Measurements from ENCODE around the gene KIF25.
"Not testable (repeated sequence)": the region's sequence is repeated elsewhere in the genome, so short reads cannot be mapped to it uniquely, and the experiment has no call there.

Gene KIF25

DNA sequence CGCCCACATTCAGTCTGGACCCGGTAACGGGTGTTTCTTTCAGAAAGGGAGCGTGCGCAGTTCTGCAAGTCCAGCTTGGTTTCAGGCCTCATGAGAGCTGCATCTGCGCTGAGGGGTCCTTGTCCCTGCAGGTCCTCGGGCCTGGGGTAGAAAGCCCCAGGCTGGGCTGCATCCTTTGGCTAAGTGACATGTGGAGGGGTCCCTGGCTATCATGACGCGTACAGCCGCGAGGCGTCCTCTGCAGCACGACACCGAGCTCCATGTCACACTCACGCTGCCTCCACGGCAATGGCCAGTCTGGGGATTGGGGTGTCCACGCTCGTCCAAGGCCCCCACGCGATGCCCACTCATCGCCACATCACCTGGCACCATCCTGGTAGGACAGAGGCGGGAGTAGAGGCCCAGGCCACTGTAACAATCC lies 1.7 kb upstream of the KIF25 start:
- no peak for DNase-seq (ENCODE audit: low read depth in 3 of 3)

- no peak for DNase-seq (ENCODE audit: low read depth in 3 of 3)
Measured at GRCh38 chr6:167996424-167997199, 859 bp upstream of the KIF25 start.

DNA sequence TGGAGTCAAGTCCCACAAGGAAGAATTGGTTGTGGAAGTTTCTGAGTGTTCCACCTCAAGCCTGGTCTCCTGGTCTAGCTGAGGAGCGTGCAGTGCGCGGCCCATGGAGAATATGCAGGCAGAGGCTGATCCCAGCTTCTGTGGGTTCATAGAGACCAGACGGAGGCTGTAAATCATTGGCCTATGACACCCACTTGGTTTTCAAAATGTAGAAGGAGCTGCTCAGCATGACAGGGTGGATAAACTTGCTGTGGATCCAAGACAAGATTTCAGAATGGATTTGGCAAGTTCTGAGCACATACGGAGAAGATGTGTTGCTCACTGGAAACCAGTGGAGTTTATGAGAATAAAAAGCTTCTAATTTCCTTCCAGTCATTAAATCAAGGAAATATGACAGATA lies 744 bp downstream of the KIF25 start:
- no peak for DNase-seq (ENCODE audit: low read depth in 3 of 3)

GRCh38 chr6:168000198-168001028 lies 2.9 kb downstream of the KIF25 start:
- no peak for DNase-seq (ENCODE audit: low read depth in 3 of 3)

DNA sequence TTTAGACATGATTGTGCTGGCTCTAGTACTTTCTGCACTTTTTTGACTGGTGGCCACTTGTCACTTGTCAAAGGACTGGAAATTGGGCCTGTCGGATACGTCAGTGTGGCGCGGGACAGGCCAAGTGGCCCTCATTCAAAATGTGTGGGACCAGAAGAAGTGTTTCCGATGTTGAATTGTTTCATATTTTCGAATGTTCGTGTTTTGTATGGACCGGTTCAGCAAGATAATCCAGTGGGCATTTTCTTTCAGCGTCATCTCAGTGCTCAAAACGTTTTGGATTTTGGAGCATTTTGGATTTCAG lies 3.5 kb downstream of the KIF25 start:
- no peak for DNase-seq (ENCODE audit: low read depth in 3 of 3)

- DNase-seq (ENCODE audit: low read depth in 3 of 3) = not testable (repeated sequence)
Measured at GRCh38 chr6:168001514-168001913, 4.0 kb downstream of the KIF25 start.

DNA sequence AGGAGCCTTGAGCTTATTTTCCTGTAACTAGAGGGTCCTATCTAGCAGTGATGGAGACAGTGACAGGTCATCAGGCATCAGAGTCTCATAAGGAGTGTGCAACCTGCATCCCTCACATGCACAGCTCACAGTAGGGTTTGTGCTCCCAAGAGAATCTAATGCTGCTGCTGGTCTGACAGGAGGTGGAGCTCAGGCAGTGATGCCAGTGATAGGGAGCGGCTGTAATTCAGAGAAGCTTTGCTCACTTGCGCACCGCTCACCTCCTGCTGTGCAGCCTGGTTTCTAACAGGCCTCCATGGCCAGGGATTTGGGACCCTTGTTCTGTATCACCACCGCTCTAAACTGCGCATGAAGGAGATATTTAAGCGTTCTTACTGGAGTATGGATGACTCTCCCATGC lies 5.3 kb downstream of the KIF25 start:
- DNase-seq (ENCODE audit: low read depth in 3 of 3) = no peak

DNA sequence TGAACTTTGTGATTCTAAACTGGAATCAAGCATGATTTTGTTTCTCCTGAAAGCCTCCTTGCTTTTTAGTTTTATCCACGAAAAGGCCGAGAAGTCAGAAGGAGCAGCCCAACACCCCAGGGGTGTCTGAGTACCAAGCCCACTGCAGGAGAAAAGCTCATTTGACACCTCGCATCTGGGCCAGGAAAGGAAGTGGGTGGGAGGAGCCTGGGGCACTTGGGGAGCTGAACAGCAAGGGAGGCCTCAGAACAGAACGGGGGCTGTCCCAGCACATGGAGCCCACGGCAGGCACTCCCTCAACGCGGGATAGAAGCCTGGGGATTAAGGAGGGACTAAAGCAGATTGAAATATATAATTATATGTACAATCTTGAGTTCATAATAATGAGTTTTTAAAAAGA lies 6.6 kb downstream of the KIF25 start:
- no peak for DNase-seq (ENCODE audit: low read depth in 3 of 3)

GRCh38 chr6:168004945-168005344 lies 7.5 kb downstream of the KIF25 start:
- no peak for DNase-seq (ENCODE audit: low read depth in 3 of 3)

DNA sequence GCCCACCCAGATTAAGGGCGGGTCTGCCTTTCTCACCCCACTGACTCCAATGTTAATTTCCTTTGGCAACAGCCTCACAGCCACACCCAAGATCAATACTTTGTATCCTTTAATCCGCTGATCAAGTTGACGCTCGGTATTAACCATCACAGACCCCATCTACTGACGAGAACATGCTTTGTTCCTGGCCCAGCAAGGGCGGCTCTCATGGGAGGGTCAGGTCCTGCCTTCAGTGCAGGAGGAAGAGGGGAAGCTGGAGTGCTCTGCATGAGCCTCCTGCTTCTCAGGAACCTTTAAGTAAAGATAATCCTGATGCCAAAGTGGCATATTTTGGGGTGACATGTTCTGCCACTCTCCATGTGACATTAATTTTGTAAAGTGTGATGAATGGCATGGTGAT lies 8.3 kb downstream of the KIF25 start:
- DNase-seq (ENCODE audit: low read depth in 3 of 3) = no peak

DNA sequence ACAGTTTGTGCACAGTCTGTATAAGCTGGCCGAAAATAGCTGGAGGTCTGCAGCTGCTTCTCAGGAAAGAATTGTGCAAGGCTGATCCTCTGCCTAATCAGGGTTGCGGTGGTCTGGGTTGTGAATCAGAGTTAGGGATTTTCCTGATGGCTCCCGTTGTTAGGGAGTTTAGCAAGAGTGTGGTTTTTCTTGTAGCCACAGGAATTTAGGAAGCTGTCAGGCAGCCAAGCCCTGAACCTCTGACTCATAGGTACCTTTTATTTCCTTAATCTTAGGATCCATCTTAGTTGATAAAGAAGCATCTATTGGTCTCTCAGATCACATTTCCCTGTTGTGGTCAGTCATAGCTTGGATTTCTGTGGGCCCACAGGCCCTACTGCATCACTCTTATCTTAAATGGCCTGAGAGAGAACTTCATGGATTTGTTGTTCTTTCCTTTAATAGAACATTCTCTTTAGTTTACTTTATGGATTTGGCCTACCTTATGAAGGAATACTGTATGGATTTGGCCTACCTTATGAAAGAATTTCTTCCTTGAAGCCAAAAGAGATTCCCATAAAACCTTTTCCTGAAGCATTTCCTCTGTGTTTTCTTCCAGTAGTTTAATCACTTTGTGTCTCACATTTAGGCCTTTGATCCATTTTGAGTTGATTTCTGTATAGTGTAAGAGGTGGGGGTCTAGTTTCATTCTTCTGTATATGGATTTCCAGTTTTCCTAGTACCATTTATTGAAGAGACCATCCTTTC lies 10.3 kb downstream of the KIF25 start:
- no peak for DNase-seq (ENCODE audit: low read depth in 3 of 3)

DNA sequence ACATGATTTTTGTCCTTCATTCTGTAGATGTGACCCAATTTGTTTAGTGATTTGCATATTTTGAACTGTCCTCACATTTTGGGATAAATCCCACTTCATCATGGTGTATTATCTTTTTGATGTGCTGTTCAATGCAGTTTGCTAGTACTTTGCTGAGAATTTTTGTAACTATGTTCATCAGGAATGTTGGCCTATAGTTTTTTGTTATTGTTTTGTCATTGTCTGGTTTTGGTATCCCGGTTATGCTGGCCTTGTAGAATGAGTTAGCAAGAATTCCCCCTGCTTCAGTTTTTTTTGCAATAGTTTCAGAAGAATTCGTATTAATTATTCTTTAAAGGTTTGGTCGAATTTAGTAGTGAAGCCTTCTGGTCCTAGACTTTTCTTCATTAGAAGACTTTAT lies 11.9 kb downstream of the KIF25 start:
- no peak for DNase-seq (ENCODE audit: low read depth in 3 of 3)

DNA sequence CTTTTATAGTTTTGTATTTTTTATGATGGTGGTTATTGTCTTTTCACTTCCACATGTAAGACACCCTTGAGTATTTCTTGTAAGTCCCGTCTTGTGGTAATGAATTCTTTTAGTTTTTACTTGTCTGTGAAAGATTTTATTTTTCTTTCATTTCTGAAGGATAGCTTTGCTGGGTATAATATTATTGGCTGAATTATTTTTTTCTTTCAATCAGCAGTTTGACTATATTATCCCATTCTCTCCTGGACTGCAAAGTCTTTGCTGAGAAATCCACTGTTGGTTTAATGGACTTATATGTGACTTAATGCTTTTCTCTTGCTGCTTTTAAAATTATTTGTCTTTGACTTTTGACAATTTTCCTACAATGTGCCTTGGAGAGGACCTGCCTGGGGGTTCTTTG lies 13.8 kb downstream of the KIF25 start:
- no peak for DNase-seq (ENCODE audit: low read depth in 3 of 3)

GRCh38 chr6:168012431-168013249 lies 15.2 kb downstream of the KIF25 start:
- DNase-seq (ENCODE audit: low read depth in 3 of 3) = no peak

DNA sequence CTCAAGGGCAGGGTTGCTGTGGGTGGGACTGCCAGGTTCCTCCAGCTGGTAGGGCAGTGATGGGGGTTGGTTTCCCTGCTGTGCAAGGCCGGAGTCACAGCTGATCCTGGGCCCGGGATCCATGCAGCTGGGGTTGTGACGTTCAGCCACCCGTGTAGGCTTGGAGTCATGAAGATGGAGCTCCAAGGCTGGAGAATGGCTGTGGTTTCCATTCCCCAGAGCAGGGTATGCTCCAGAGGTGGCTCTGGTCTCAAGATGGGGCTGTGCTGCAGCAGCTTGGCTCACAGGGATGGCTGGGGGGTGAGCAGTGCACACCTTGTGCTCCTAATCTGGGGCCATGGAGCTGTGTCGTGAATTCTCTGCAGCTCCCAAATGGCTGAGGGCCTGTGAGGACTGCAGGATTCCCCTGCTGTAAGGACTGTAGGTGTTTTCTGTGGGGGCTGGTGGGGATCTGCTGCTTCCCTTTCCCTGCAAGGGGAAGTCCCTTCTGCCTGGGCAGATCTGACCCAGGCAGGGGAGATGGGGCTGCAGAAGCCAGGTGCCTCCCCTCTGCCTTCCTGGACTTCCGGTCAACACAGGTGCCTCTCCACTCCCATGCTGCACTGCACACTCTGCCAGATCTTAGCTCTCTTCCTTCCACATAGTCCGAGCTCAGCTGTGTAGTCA lies 15.9 kb downstream of the KIF25 start:
- no peak for DNase-seq (ENCODE audit: low read depth in 3 of 3)

GRCh38 chr6:168014428-168014827 lies 17.0 kb downstream of the KIF25 start:
- no peak for DNase-seq (ENCODE audit: low read depth in 3 of 3)

- no peak for DNase-seq (ENCODE audit: low read depth in 3 of 3)
Measured at GRCh38 chr6:168015009-168015408, 17.5 kb downstream of the KIF25 start.

DNA sequence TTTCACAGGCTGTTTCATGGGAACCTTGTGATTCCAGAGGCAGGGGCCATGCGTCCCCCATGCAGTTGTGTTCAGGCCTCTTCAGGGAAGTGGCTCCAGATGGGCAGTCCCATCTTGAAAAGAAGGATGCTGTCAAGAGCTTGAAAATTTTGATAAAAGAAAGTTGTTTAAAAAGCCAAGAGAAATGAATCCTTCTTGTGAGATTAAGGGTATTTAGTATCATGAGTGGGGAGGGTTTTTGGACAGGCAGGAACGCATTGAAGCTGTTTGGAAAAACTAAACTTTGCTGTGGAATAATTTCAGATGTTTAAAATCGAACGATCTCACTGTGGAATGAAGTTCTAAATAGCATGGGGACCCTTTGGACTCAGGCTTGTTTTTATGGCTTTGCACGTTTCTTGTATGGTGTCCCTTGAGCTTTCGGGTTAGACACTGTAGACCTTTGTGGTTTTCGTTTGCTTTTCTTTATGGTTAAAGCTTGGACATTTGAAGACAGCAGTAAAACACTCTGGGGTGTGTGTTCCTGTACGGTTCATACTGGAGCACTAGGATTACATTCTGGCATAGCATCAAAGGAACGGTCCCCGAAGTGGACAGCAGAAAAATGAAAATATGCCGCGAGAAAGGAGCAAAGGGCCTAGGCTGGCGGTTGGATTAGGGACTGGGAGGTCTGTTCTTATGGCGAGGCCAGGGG lies 18.2 kb downstream of the KIF25 start:
- DNase-seq (ENCODE audit: low read depth in 3 of 3) = no peak

GRCh38 chr6:168016176-168016620 lies 18.7 kb downstream of the KIF25 start:
- no peak for DNase-seq (ENCODE audit: low read depth in 3 of 3)

- DNase-seq (ENCODE audit: low read depth in 3 of 3) = no peak
Measured at GRCh38 chr6:168016721-168017525, 19.5 kb downstream of the KIF25 start.

Data from stimulated activated CD4-positive, alpha-beta T cell treated with anti-CD3 and anti-CD28 coated beads, TNF-alpha, amount 100 ng/mL, for 4 hours (primary cell).